GM21367 (cell line): ENCODE data around the gene APOBEC3G.

Experiments used
- ATAC-seq: cut with Tn5 transposase; IDR thresholded peaks from one replicate; pipeline ENCODE4 v1.9.1; 2021; ENCODE audit not compliant: unreplicated experiment

Gene APOBEC3G

DNA sequence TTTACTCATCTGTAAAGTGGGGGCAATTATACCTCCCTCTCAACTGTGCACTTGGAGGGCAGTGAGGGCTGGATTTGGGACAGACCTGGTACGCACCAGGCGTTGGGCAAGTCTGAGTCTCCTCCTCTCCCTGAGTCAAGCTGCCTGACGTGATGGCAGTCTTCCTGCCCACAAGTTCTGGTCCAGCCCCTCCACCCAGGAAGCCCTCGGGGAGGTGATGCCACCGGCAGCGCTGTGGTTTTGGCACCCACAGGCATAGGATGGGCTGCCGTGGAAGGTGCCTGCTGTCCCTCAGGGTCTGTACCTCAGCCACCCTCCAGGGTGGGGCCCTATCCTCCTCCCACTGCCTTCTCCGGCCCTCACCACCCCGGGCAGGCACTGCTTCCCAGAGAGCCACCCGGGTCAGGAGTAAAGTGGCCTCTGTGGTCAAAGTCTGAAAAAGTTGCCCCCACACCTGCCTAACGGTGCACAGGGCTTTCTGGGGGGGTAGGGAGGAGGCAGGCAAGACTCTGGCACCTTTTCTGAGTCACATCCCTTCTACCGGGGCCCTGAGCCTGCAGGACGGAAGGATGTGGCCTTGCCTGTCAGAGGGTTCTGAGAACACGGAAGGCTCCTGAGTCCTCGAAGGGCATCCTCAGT, 13.5 kb downstream of the APOBEC3G start:
- no peak for ATAC-seq

DNA sequence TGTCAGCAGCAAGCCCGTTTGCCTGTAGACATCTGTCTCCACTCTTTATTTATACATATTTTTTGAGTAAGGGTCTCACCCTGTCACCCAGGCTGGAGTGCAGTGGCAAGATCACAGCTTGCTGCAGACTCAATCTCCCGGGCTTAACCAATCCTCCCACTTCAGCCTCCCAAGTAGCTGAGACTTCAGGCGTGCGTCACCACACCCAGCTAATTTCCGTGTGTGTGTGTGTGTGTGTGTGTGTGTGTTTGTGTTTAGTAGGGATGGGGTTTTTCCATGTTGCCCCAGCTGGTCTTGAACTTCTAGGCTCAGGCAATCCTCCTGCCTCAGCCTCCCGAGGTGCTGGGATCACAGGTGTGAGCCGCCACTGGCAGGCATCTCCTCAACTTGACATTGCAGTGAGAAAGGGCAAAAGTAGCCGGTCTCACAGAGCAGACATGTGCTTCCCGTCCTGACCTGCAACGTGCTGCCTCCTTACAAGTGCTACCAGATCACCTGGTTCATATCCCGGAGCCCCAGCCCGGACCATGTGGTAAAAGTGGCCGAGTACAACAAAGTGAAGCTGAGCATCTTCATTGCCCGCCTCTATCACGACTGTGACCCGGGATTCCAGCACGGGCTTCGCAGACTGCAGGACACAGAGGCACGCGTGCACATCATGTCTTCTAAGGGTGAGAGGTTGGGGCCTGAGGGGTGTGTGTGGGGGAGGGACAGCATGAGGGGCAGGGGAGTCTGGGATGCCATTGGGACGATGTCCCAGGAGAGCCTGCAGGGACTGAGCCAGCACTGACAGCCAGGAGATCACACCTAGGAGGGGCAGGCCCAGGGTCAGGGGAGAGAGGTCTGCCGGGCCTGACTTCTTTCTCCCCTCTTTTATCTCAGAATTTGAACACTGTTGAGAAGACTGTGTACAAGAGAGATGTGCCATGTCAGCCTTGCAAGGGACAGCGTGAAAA, 14.3 kb downstream of the APOBEC3G start:
- ATAC-seq = no peak

DNA sequence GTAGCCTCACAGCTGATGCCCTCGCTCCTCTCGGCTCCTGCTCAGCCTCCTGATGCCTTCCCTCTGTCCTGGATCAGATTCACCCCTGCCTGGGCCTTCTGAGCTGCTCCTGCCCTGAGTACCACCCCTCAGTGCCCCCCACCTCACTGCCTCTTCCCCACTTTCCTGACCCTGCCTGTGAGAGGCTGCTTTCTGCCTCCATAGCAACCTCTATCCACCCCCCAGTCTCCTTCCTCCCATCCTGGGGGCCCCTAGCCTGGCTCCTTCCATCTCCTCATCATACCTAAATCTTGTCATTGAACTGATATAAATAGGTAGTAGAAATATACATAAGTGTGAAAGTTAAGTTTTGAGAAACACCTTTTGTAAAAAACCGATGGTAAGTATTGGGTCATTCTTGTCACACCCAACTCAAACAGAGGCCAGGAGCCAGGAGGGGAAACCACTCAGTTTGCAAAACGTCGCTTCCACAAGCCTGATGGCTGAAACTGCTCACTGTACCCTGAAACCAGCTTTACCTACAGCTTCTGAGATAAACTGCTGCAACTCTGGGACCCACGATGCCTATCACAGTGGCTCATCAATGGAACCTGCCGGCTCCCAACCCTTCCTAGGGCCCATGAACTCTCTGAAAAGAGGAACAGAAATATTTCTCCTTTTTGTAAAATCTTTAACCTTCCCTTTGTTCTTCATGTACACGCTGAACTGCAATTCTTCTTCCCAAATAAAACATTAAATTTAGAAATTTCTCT, 15.2 kb downstream of the APOBEC3G start:
- ATAC-seq = no peak

DNA sequence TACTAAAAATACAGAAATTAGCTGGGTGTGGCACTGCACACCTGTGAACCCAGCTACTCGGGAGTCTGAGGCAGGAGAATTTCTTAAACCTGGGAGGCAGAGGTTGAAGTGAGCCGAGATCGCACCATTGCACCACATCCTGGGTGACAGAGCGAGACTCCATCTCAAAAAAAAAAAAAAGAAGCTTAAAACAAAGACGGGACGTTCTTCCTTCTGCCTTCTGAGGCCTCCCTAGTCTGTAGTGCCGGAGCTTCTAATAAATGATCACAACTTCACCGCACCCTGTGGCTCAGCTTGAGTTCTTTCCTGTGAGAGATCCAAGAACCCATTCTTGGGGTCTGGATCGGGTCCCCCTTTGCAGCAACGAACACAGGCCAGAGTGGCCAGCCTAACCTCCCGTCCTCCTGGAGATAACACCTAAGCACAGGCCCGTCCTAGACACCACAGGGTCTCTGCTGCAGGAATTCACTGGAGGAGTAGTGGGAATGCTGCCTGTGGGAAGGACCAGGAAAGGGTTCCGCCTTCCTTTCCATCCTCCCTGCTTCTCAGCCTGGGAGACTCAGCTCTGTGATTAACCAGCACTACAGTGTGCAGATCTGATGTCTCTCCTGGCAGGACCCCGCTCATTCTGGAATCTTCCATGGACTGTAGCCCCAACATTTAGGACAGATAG, 17.8 kb downstream of the APOBEC3G start:
- ATAC-seq = no peak

- no peak for ATAC-seq
Observed at GRCh38 chr22:39095971-39096370, 18.9 kb downstream of the APOBEC3G start.

DNA sequence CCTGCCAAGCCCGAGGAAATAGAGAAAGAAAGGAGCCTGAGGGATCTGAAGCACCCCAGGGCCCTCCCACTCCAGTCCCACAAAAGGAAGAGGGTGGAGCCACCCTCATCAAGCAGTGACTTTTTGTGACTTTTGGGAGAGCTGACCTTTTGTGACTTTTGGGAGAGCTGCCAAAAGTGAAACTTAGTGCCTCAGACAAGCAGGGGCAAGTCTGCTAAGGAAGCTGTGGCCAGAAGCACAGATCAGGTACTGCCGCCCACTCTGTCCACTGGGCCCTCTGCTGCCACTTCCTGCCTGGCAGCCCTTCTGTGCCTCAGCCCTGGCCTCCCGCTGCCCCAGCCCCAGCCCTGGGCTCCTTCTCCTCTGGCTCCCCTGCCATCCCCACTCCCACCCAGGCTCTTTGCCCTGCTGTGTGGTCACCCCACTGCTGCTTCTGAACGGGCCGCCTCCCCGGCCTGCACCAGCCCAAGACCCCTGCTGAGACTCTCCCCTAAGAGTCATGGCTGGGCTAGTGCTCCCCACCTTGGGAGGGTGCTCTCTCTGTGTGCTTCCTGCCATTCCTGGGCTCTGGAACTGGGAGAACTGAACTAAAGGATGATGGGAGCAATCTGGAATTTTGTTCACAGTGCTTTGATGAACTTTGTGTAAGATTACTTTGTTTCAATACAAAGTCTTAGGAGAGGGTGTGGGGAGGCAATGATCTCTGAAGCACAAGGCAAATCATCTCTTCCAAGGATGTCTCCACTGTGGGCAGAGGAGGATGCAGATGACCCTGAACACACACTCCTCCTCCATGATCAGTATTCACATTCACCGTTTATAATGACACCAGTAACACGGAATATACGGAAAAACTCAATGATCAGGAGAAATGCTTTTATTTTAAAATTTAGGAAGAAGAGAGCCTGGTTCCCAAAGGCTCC, 20.3 kb downstream of the APOBEC3G start, which contains the start of gene APOBEC3H:
TSS of gene APOBEC3H (plus strand) at position 147 of the 923 bp plus-strand sequence. CDS start 3,035 bp downstream, outside the sequence.
- ATAC-seq = no peak

GRCh38 chr22:39098026-39098425, 21.0 kb downstream of the APOBEC3G start:
- ATAC-seq = no peak

DNA sequence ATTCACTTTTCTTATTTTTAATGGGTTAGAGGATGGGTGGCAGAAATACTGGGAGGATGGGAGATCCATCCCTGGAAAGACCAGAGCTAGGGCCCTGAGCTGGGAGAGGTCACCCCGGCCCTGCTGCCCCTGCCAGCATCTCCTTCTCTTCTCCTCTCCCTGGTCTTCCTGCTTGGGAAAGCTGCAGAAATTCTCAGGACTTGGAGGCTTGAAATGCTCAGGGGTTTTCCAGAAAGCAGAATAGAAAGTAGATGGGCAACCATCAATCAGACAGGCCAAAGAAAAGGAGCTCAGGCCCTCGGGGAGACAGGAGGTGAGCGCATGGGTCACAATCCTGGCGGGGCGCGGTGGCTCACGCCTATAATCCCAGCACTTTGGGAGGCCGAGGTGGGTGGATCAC, 21.5 kb downstream of the APOBEC3G start:
- no peak for ATAC-seq

DNA sequence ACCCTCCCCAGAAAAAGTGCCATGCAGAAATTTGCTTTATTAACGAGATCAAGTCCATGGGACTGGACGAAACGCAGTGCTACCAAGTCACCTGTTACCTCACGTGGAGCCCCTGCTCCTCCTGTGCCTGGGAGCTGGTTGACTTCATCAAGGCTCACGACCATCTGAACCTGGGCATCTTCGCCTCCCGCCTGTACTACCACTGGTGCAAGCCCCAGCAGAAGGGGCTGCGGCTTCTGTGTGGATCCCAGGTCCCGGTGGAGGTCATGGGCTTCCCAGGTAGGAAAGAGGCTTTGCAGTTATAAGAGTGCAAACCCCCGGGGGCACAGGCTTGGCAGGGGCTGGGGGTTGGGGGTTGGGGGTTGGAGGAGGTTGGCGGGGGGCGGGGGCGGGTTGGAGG, 24.2 kb downstream of the APOBEC3G start:
- no peak for ATAC-seq

- ATAC-seq = no peak
Observed at GRCh38 chr22:39103431-39103830, 26.4 kb downstream of the APOBEC3G start.

DNA sequence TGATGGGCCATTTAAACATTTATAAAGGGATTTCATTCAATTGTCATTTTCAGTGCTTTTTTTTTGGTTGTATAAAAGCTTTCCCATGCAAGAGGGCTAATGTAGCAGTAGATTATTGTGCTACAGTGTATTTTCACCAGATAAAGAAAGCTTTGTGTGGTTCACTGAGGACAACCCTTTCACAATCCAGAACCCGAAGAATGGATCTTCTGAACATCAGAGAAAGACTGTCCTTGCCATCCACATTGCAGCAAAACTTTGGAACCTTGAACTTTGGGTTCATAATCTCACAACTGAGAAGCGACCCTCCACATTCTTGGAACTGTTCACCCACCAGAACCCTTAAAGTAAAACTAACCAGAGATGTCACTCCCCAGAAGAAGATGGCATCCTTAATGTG, 29.3 kb downstream of the APOBEC3G start:
- no peak for ATAC-seq

DNA sequence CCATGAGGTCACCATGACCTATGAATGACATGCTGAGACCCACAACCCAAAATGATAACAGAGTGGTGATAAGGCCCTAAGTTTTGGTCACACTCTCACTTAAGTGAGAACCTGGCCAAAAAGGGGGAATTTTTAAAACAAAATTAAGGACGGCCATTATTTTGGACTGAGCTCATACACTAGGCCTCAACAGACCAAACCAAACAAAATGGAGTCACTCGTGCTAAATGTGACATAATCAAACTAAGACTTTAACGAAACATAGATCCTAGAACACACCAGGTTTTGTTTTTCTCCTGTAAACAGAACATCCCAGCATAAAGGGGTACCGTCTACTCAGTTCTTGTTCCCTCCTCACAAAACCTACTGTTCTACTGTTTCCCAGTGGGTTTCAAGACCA, 31.4 kb downstream of the APOBEC3G start:
- no peak for ATAC-seq

- ATAC-seq = no peak
Observed at GRCh38 chr22:39109361-39109760, 32.3 kb downstream of the APOBEC3G start.

DNA sequence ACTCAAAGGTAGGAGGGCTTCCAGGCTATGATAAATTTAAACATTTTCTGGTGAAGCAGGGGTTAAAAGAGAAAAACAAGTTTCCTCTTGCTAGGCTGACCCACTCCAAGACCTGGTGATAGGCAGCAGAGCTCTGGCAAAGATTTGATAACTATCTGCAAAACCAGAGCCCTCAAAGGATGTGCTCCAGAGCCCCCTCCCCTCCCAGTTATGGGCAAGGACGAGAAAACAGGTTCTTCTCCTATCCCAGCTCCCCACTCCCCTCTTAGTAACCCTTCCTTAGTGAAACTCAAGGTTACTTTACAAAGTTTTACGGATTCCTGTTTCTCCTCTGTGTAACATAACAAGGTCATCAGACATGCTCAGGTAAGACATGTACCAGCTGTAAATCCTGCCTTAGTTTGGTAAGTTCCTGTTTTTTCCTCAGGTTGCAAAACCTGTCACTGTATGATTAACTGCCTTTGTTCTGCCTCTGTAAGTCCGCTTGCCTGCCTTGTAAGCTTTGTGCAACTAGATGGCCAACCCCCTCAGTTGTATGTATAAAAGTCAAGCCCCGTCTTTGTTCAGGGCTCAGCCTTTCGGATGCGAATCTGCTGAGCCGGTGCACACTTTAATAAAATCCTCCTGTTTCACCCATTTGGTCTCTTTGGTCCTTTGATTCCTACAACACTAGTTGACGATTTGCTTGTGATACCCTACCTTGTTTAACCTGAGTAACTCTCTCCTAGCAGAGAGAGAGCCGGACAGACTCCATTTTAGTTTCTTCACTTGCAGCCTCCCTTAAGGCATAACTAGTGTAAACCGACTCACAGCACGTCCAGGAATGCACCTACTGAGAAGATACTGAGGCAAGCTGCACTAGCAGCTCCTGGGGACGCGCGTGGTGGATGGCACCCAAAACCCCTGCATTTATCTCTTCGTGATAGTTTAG, 33.8 kb downstream of the APOBEC3G start:
- no peak for ATAC-seq

DNA sequence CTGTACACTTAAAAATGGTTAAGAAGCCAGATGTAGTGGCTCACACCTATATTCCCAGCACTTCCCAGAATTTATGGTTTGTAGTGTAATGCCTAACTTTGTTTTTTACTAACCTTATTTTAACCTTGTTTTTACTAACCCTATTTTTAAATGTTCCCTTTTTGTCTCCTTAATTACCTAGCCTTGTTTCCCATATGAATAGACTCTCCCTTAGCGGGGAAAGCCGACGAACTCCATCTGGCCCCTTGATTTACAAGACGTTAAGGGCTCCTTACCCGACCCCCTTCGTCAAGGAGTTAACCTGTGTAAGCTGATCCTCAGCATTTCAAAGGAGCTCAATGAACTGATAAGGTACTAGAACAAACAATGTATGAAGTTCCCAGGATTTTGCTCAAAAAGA, 37.0 kb downstream of the APOBEC3G start:
- no peak for ATAC-seq

DNA sequence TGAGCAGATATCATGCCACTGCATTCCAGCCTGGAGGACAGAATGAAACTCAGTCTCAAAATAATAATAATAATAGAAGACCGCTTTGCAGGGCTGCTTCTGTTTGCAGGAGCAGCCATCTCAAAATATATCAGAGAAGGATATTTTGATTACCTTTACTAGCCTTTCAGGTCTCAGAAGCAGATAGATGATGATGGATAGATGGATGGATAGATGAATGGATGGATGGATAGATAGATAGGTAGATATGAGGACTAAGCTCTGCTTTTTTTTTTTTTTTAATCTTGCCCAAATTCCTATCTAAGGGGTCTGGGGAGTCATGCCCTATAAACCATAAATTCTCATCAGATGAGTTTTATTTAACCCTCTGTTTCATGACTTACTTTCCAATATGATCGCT, 38.5 kb downstream of the APOBEC3G start:
- no peak for ATAC-seq

GRCh38 chr22:39115977-39116621, 39.0 kb downstream of the APOBEC3G start:
- ATAC-seq = no peak

DNA sequence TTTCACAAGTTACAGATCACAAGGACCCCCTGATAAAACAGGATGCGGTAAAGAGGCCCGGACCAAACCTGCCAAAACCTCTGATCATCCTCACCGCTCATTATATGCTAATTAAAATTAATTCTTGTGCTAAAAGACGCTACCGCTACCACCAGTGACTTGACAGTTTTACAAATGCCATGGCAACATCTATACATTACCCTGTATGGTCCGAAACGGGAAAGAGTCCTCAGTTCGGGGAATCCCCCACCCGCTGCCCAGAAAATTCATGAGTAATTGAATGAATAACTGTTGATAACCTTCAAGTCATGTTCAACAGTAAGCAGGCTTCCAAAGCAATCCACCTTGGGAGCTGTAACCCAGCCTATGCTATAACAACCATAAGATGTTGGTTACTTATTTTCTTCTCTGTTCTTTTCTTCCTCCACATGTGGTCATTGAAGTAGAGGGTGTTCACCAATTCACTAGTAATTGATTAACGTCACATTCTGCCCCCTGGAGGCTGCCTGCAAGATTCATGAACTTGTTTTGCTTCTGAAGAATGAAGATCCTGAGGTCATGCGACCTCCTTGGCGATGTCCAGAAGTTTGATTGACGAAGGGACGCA, 40.6 kb downstream of the APOBEC3G start:
- no peak for ATAC-seq
